HG03060 (cell line): ENCODE measurements around the gene CPPED1.

Experiments used
- ATAC-seq: cut with Tn5 transposase; IDR thresholded peaks from one replicate; pipeline ENCODE4 v1.9.1; 2021; ENCODE audit warnings: low read depth, moderate number of reproducible peaks; ENCODE audit not compliant: unreplicated experiment

Gene CPPED1

DNA sequence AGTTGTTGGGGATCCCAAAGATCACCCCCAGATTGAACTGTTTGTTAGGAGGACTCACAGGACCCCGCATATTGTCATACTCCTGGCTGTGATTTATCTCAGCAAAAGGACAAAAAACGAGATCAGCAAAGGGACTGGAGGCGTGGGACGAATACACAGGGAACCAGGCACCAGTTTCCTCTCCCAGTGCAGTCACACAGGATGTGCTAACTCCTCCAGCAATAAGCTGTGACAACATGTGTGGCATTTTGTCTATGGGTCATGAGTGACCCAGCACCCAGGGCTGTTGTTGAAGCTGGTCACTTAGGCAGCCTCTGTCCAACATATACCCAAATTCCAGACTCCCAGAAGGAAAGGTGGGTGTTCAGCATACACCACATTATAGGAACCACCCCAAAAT lies 60.9 kb downstream of the CPPED1 start:
- ATAC-seq = no peak

DNA sequence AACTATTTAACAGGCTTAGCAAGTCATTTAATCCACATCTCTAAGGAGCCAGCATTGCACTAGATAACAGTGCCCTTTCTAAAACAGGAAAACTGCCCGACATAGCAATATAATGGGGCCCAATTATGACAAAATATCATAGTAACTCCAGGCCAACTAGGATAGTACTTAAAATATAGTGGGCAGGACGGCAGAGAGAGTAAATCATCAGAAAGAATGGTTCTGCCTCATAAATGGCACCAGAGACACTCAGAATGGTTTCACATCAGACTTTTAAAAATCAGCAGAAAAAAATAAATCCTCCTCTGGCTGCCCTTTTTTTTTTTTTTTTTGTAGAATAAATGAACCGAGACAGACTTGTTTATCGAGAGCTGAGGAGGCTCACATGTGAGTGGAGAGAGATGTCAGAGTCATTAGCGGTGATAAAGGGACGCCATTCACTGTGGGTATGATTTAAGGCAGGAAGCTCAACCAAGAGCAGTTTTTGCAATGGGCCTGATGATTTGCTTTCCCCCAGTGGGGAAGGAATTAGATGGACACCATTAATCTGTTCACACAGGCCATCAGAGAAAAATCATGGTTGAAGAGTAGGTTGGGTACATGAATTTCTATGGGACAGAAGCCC lies 62.6 kb downstream of the CPPED1 start:
- no peak for ATAC-seq

DNA sequence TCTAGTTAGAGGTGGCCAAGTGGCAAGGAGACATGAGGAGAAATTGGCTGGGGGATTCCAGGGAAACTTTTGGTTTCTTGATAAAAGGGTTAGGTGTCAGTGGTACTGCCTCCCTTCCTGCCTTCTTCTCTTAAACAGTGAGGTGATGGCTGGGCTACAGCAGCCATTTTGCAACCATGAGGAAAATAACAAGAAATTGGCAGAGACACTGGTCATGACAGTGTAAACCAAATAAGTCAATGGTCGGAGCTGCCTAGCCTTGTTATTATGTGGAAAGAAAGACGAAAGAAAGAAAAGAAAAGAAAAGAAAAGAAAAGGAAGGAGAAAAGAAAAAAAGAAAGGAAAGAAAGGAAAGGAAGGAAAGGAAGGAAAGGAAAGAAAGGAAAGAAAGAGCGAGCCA lies 63.9 kb downstream of the CPPED1 start:
- ATAC-seq = no peak

DNA sequence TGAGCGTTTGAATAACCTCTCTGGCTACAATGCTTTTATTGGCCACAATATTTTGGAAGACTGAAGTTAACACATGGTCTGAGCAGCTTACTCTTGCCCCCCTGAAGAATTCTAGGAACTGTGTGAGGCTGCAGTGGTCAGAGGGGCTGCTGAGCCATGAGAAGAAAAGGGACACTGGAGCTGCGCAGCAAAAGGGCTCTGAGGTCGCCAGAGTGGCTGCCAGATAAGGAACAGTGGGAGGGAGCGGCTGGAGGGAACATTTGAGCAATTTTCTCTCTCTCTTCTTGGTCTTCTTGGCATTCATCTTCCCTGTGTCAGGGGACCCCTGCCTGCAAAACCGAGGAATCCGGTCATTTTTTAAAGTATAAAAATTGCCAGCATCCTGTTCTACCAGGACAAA lies 66.1 kb downstream of the CPPED1 start:
- ATAC-seq = no peak

DNA sequence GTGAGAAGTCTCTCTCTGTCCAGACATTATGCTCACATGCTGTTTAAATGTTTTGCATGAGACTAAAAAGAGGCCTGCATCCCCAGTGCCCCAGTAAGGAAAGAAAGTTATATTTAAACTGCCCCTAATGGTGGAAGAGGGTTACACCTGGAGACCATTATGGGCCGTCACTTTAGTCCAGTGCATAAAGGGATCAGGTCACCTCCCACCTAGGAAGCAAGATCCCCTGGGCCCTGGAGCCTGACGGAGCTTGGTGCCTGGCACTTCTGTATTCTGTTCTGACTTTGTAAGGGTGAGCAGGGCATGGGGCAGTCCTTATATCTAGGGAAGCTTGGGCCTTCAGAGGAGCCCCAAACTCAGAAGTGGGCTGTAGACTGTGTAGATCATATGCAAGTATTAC lies 67.9 kb downstream of the CPPED1 start:
- ATAC-seq = no peak

DNA sequence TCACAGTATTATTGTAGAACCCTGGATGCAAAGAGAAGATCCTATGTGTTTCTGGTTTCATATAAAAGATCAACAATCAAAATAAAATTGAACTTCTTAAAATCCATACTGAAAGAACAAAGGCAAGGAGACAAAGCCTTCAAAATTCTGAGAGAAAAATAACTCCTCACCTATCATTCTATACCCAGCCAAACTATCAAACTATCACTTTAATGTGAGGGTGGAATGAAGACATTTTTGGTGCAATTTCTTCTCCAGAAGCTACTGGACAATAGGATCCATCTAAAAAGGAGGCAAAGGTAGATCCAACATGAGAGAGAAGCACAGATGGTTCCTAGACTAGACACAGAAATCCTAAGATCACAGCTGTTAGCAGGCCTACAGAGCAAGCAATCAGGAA lies 71.1 kb downstream of the CPPED1 start:
- ATAC-seq = no peak

DNA sequence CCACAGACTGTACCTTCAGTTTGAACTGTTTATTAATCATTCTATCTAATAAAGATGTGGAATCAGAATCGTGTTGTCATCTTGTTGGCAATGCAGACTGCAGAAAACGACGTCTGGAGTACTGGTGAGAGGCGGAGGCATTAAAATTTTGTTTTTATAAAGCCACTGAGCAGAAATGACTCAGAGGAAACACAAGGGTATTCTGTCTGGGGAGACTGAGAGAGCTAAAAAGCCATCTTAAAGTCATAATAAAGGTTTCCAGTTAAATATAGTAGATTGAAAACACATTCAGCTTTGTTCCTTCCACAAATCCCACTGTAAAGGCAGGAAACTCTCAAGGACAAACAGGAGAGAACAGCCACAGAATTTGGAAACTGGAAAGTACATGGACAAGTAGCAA lies 74.2 kb downstream of the CPPED1 start:
- no peak for ATAC-seq

DNA sequence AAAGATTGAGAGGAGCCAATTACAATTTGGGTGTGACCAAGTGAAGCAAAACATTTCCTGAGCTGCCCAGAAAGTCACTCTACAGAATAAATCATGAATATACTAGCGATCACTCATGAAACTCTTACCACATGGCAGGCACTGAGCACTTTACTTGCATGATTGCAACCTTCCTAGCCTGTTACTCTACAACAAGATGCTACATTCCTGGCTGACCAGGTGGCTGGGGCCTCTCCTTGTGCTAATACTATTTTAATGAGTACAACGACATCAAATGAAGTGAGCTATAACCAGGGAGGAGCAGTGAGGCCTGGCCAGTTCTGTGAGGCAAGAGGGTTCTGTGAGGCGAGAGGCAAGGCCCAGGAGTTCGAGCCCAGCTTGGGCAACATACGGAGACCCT lies 75.2 kb downstream of the CPPED1 start:
- ATAC-seq = no peak

DNA sequence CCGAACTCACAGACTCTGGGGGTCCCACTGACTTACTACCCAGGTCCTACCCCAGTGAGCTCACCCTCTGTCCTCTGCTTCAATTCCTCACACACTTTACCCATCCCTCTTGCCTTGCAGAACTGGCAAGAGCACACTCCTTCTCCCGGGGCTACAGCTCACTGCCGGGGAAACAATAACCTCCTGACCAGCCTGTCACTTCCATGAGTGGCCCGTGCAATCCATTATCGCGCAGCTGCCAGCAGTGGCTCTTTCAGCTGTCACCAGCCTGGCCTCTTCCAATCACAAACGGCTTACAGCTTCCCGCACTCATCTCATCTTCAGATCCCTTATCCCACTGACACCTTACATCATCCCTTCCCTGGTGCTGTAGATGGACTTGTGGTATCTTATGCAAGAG lies 79.5 kb downstream of the CPPED1 start:
- ATAC-seq = no peak

DNA sequence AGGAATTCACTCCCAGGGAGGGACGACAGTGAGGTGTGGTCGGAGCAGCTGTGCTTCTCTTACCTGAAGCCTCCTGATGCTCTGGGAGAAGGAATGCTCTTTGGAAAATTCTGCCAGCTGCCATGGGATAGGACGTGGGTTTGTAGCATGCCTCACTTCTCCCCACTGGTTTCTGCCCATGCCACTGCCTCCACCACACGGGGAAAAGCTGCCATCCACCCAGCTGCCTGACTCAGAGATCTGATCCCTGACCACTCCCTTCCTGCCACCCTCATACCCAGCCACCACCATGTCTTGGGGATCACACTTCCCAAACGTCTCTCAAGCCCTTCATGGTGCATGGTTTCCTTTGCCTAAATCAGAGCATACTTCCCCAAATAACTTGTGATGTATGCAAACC lies 80.0 kb downstream of the CPPED1 start:
- ATAC-seq = no peak

DNA sequence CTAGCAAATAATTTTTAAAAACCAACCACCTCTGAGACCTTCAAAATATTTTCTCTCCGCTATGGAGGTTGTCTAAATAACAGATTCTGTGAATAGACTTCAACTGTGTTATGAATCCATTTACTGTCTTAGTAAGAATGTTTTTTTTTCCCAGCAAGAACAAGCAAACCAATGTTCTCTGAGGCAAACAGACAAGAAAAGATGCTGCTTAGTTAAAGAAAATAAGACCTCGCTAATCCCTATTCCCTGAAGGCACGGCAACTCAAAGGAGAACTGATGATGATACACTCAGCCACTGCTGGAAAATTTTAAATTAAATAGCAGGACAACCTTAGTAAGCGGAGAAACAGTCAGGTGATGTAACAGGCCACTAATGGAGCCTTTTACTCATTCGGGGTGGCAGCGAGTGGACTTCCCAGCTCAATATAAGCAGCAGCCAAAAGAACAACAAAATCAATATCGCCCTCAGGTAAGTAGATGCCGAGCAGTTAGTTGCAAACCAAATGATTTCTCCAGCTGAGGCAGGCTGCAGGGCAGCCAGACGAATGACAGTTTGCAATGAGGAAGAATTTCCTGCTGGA lies 81.8 kb downstream of the CPPED1 start:
- no peak for ATAC-seq

DNA sequence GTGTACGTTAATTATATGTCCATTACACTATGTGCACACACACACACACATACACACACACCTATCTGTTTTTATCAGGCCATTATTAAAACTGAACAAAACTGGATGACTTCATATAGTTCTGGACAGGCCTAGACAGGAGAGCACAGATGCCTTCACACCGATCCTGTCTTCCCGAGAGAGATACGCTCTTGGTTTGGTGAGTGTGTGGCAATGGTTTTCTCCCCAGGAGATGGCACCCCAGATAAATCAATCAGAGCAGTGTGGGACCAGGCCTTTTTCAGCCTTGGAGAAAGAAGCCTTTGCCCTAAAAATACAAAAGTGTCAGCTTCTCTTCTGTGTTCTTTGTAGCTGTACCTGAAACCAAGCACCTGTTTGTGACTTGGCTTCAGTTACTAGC lies 83.7 kb downstream of the CPPED1 start:
- no peak for ATAC-seq

DNA sequence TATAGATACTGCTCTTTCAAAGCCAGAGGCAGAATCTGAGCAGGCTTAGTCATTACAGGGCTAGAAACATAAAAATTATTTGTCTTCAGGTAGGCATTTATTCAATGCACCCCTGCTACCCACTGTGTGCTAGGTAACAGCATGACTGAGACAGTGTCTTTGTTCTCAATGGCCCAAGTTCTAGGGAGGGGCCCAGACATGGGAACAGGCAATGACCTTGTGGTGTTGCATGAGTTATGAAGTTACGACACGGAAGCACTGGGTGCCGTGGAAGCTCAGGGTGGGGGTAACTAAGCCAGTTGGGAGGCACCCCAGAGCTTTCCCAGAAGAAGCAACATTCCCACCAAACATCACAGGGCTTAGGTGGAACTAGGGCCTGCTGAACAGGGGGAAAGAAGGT lies 87.0 kb downstream of the CPPED1 start:
- ATAC-seq = no peak

DNA sequence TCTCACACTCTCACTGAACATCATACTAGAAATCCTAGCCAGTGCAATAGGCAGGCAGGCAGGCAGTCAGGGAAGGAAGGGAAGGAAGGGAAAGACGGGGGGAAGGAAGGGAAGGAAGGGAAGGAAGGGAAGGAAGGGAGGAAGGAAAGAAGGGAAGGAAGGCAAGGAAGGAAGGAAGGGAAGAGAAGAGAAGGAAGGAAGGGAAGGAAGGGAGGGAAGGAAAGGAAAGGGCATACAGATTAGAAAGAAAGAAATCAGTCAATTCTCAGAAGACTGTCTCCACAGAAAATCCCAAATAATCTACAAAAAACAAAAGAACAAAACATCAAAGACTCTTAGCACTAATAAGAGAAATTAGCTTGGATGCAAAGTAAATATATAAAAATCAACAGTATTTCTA lies 93.9 kb downstream of the CPPED1 start:
- no peak for ATAC-seq

DNA sequence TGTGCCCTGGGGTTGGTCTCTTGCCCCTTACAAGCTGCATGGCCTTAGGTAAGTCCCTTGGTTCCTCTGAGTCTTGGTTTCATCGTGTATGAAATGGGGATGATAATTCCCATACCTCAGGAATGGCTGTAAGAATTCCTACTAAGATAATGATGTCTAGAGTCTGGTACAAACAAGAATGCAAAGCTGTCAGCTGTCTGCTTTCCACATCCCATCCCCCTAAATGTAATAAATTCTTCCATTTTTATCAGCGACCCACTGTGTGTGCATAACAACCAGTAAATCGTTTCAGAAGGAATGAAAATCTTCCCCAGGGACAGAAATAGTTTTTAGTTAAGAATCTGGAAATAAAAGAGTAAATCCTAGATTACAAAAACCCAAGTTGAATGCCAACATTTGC lies 95.4 kb downstream of the CPPED1 start:
- no peak for ATAC-seq

DNA sequence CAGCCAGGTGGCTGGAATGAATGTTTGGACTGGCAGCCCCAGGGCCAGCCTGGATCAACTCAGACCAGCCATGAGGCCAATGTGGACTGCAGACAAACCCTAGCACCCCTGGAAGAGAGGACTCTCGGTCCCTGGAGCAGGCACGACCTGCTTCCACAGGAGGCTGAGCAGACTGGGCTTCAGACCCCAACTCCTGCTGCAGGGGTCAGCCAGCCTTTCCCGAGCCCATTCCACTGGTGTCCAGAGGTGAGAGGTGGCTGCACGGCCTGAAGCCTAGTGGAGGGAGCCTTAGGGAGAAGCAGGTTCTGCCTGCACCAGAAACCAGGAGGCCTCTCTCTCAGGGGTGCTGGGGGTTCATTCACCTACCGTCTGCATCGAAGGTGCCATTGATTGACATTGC lies 97.1 kb downstream of the CPPED1 start:
- no peak for ATAC-seq

DNA sequence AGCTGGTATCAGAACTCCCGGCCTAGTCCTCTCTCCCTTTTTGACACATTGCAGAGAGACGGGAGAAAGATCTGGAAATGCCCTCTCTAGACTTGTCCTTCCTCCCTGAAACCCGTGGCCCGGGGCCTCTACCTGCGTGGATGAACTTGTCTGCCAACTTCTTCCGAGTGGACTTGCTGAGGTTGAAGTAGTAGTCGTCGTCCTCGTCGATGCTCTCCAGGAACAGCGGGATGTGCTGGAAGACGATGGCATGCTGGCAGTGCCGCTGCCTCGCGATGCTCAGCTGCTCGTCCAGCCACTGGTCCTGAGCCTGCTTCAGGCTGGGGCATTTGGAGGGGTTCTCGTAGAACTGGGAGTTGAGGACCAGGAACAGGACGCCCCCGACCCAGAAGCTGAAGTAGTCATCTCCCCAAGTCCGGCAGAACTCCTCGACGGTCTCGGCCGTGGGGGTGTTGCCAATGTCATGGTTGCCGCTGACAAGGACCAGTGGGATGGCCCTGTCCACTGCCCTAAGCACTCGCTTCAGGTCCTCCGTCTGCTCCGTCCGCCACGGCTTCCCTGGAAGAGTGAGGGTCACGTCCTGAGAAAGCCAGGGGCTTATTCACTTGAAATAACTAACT lies 99.1 kb downstream of the CPPED1 start:
- no peak for ATAC-seq

DNA sequence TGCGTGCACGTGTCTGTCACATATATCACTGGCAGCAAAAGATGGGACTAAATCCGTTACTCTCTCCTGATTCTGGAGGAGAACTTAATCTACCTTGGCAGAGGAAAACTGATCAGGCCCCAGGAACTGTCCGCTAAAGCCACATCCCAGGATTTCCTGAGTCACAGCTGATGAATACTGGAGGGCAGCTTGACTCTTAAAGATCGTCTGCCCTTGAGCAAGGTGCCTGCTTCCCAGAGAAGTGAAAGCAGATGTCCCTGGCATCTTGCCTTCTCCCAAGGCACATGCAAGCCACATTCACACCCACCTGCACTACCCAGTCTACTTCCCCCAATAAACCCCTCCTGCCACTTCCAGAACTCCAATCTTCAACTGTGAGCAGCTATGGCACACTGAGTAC lies 99.8 kb downstream of the CPPED1 start:
- ATAC-seq = no peak

DNA sequence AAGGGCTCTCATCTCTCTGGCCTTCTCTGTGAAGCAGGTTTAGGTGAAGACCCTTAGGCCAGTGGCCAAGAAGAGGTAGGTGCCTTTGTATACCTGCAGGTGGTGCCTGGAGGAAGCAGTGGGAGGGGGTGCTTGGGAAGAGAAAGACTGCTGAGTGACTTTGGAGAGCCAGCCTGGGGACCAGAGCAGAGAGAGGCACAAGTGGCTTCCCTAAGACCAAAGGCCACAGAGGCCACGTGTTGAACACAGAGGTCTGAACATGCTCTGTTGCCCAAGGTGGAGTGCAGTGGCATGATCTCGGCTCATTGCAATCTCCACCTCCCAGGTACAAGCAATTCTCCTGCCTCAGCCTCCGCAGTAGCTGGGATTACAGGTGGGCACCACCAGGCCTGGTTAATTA lies 103.5 kb downstream of the CPPED1 start:
- ATAC-seq = no peak

DNA sequence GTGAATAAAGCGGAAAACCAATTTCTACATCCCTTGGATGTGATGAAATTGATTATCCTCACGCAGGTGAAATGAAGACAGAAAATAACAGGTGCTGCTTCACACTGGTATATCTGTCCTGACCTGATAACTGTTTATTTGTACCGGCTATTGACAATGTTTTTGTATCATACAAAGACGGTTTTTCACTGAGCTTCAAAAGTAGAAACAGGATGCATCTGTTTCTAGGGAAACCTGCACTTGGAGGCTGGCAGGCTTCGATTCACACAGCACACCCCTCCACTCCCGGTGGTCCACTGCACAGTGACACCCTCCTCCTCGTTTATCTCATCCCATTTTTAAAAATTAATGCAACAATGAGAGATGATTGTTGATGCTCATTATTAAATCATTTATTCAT lies 104.5 kb downstream of the CPPED1 start:
- ATAC-seq = no peak

DNA sequence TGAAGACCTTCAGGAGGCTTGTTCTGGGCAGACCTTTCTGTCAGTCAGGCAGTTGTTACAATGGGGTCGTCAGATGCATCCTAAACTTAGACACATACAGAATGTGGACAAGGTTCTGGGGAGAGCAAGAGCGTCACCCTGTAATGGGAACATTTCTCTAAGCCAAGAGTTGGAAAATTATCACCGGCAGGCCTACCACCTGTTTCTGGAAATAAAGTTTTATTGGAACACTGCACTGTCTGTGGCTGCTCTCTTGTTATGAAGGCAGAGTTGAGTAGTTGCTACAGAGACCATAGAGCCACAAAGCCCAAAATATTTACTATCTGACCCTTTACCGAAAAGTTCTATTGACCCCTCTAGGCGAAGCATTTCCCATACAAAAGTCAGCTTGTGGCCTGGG lies 106.2 kb downstream of the CPPED1 start:
- no peak for ATAC-seq

DNA sequence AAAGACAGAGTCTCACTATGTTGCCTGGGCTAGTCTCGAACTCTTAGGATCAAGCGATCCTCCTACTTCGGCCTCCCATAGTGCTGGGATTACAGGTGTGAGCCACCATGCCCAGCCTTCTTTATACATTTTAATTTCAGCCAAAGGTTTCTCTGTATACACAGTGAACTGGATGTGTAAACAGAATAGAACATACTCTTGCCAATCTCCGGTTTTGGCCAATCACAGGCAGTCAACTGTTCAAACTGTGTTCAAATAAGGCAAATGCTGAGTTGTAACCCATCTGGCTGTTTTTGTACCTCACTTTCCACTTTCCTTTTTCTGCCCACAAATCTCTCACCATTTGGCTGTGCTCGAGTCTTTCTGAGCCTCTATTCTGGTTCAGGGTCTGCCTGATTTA lies 108.2 kb downstream of the CPPED1 start:
- ATAC-seq = no peak

DNA sequence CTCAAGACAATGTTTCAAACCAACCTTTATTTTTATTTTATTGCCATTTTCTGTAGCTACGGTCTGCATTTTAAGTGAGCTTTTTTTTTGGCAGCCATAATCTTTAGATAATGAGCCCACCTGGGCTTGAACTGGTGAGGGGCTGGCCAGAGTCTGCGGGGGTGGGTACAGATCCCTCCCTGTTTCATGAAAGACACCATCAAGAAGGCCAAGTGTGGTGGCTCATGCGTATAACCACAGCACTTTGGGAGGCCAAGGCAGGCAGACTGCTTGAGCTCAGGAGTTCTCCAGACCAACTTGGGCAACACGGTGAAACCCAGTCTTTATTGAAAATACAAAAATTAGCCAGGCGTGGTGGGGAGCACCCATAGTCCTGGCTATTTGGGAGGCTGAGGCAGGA lies 113.7 kb downstream of the CPPED1 start:
- no peak for ATAC-seq
